ENCODE results near the gene OSBPL8. TPM values are rescaled to one million over a fixed set of nuclear protein-coding genes. Genes with fewer than 3 reads are reported as not detected.

Gene OSBPL8
- total RNA-seq, 1 donor: 204 TPM

DNA sequence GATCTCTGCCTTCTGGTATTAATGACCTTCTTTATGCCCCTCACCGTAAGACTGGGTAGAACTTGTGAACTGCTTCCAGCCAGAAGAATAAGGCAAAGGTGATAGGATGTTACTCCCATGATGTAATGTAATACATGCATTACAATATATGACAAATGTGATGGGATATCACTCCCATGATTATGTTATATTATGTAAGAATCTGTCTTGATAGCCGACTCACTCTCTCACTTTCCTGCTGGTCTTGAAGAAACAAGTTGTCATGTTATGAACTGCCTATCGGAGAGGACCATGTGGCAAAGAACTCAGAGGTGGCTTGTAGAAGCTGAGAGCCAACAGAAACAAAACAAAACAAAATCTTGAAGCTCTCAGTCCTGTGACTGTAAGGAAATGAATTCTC, 30.6 kb upstream of the OSBPL8 start:
- TF ChIP-seq, protein P1, sequence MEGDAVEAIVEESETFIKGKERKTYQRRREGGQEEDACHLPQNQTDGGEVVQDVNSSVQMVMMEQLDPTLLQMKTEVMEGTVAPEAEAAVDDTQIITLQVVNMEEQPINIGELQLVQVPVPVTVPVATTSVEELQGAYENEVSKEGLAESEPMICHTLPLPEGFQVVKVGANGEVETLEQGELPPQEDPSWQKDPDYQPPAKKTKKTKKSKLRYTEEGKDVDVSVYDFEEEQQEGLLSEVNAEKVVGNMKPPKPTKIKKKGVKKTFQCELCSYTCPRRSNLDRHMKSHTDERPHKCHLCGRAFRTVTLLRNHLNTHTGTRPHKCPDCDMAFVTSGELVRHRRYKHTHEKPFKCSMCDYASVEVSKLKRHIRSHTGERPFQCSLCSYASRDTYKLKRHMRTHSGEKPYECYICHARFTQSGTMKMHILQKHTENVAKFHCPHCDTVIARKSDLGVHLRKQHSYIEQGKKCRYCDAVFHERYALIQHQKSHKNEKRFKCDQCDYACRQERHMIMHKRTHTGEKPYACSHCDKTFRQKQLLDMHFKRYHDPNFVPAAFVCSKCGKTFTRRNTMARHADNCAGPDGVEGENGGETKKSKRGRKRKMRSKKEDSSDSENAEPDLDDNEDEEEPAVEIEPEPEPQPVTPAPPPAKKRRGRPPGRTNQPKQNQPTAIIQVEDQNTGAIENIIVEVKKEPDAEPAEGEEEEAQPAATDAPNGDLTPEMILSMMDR (IDR thresholded peaks at IDR 0.05; ENCODE audit: extremely low read depth, low read depth, low read length): no peak
- H3K4me2 ChIP-seq (ENCODE audit: insufficient read depth, low read length): no peak overlapping the region
- H3K9me3 ChIP-seq (ENCODE audit: low read depth, low read length): no peaks in the 10 kb centered on the region
- peaks cover 33% of the 10 kb centered on the region for H3K4me1 ChIP-seq (ENCODE audit: insufficient read depth, low read length)
- H3K27ac ChIP-seq (ENCODE audit: low read depth, low read length): peak overlapping the region; percentile 82
- H4K20me1 ChIP-seq (ENCODE audit: insufficient read depth, low read length): no peaks in the 10 kb centered on the region
- DNase-seq (ENCODE audit: insufficient read length, low spot score, missing footprints): no peak
- H3K36me3 ChIP-seq (ENCODE audit: insufficient read depth, low read length): no peaks in the 10 kb centered on the region
- H3K4me3 ChIP-seq (ENCODE audit: insufficient read depth, low read length): no peak overlapping the region
- H2AFZ ChIP-seq (ENCODE audit: low read length): no peak overlapping the region
- H3K27me3 ChIP-seq (ENCODE audit: insufficient read depth, low read length): no peaks in the 10 kb centered on the region
- no peaks in the 10 kb centered on the region for H3K79me2 ChIP-seq (ENCODE audit: insufficient read depth, low read length)

DNA sequence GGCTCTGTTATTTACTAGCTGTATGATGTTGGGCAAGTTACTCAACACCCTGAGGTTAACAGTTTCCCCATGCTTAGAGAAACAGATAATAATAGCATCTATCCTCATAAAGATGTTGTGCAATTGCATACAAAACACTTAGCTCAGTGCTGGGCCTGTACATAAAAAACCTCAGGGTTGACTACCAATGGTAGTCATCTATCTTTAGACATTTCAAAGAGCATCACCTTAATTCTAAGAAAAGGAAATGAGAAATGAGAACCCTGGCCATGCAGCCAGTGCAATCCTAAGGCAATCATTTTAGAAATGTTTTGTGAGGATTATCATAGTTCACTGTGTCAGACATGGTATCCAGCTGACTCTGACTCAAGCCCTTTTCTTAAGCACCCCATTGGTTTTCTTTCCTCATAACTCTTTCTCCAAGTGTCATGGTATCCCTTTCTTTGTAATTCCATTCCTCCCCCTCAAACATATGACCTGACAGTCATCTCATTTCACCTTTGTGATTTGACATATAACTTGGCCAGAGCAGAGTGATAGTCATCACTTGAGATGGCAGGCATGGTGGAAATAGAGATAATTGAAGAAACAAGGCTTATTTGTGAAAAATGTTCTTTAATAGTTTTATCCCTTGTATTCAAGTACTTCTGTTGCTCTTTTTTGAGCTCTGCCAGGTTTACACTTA, 29.5 kb upstream of the OSBPL8 start:
- no peak overlapping the region for H3K4me3 ChIP-seq (ENCODE audit: insufficient read depth, low read length)
- H3K79me2 ChIP-seq (ENCODE audit: insufficient read depth, low read length): no peaks in the 10 kb centered on the region
- no peak for DNase-seq (ENCODE audit: insufficient read length, low spot score, missing footprints)
- no peaks in the 10 kb centered on the region for H3K27me3 ChIP-seq (ENCODE audit: insufficient read depth, low read length)
- H4K20me1 ChIP-seq (ENCODE audit: insufficient read depth, low read length): no peaks in the 10 kb centered on the region
- H3K36me3 ChIP-seq (ENCODE audit: insufficient read depth, low read length): no peaks in the 10 kb centered on the region
- no peak overlapping the region for H2AFZ ChIP-seq (ENCODE audit: low read length)
- no peaks in the 10 kb centered on the region for H3K9me3 ChIP-seq (ENCODE audit: low read depth, low read length)
- H3K4me1 ChIP-seq (ENCODE audit: insufficient read depth, low read length): peaks cover 28% of the 10 kb centered on the region
- no peak overlapping the region for H3K4me2 ChIP-seq (ENCODE audit: insufficient read depth, low read length)
- TF ChIP-seq, protein P1 (IDR thresholded peaks at IDR 0.05; ENCODE audit: extremely low read depth, low read depth, low read length): no peak
- H3K27ac ChIP-seq (ENCODE audit: low read depth, low read length): peak overlapping the region; percentile 82

DNA sequence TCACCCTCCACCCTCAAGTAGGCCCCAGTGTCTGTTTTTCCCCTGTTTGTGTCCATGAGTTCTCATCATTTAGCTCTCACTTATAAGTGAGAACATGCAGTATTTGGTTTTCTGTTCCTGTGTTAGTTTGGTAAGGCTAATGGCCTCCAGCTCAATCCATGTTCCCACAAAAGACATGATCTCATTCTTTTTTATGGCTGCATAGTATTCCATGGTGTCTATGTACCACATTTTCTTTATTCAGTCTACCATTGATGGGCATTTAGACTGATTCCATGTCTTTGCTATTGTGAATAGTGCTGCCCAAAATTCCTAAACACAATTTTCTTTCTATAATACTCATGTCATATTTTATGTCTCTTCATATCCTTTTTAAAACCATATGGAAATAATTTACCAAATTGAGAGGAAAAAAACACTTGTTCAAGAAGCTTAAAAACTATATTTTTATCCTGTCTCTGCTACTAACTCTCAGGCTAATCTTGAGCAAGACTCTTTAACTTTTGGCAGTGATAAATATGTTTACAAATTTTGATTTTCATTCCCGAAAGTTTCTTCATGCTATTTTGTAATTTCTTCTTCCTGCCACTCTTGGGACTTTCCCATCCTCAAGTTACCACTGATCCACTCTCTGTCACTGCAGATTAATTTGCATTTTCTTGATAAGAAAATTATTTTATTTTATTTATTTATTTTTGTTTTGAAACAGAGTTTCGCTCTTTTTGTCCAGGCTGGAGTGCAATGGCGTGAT, 28.0 kb upstream of the OSBPL8 start:
- no peak for DNase-seq (ENCODE audit: insufficient read length, low spot score, missing footprints)
- Histone ChIP-seq H3K79me2 (ENCODE audit: insufficient read depth, low read length) (no peaks in the 10 kb centered on the region), H3K4me1 (ENCODE audit: insufficient read depth, low read length) (peaks cover 28% of the 10 kb centered on the region), H3K27ac (ENCODE audit: low read depth, low read length) (no peak overlapping the region), H3K27me3 (ENCODE audit: insufficient read depth, low read length) (no peaks in the 10 kb centered on the region), H3K4me3 (ENCODE audit: insufficient read depth, low read length) (no peak overlapping the region), H2AFZ (ENCODE audit: low read length) (no peak overlapping the region), H3K4me2 (ENCODE audit: insufficient read depth, low read length) (no peak overlapping the region), H4K20me1 (ENCODE audit: insufficient read depth, low read length) (no peaks in the 10 kb centered on the region), H3K9me3 (ENCODE audit: low read depth, low read length) (no peaks in the 10 kb centered on the region), H3K36me3 (ENCODE audit: insufficient read depth, low read length) (no peaks in the 10 kb centered on the region)
- TF ChIP-seq, protein P1 (IDR thresholded peaks at IDR 0.05; ENCODE audit: extremely low read depth, low read depth, low read length): no peak

GRCh38 chr12:76586764-76587395, 27.3 kb upstream of the OSBPL8 start:
- Histone ChIP-seq H3K4me3 (ENCODE audit: insufficient read depth, low read length) (no peak overlapping the region), H2AFZ (ENCODE audit: low read length) (no peak overlapping the region), H3K4me2 (ENCODE audit: insufficient read depth, low read length) (no peak overlapping the region), H4K20me1 (ENCODE audit: insufficient read depth, low read length) (no peaks in the 10 kb centered on the region), H3K9me3 (ENCODE audit: low read depth, low read length) (no peaks in the 10 kb centered on the region), H3K4me1 (ENCODE audit: insufficient read depth, low read length) (peaks cover 28% of the 10 kb centered on the region), H3K27ac (ENCODE audit: low read depth, low read length) (no peak overlapping the region), H3K79me2 (ENCODE audit: insufficient read depth, low read length) (no peaks in the 10 kb centered on the region), H3K27me3 (ENCODE audit: insufficient read depth, low read length) (no peaks in the 10 kb centered on the region), H3K36me3 (ENCODE audit: insufficient read depth, low read length) (no peaks in the 10 kb centered on the region)
- peak; percentile 58 for DNase-seq (ENCODE audit: insufficient read length, low spot score, missing footprints)
- TF ChIP-seq, protein P1 (IDR thresholded peaks at IDR 0.05; ENCODE audit: extremely low read depth, low read depth, low read length): peak; percentile 78
